CD4-positive, CD25-positive, alpha-beta regulatory T cell (primary cell): ENCODE measurements around the gene ATP5F1E. TPM values are rescaled to one million over a fixed set of nuclear protein-coding genes. Genes with fewer than 3 reads are reported as not detected.

ENCODE experiments used
- ATAC-seq, 2 donors: fragments of 150-1000 bp; cut with Tn5 transposase; one replicate each; pipeline ENCODE4 v1.10.0; 2021; ENCODE audit warnings: low read depth in 2 of 2, moderate number of reproducible peaks in 2 of 2, moderate library complexity in 1 of 2
- DNase-seq, 3 donors: peaks; one replicate each; pipeline versions ENCODE4 v3.0.0 to v3.0.0-alpha.2; 2012 to 2022; ENCODE audit warnings: mixed read lengths in 1 of 3
- H3K27ac ChIP-seq: one replicate; pipeline ENCODE4 v1.7.0; 2013; ENCODE audit warnings: mild to moderate bottlenecking, low read length; ENCODE audit not compliant: insufficient read depth, poor library complexity, severe bottlenecking
- H3K27me3 ChIP-seq: one replicate; pipeline ENCODE4 v1.7.0; 2013; ENCODE audit warnings: low read length; ENCODE audit not compliant: control insufficient read depth, insufficient read depth
- H3K36me3 ChIP-seq: one replicate; pipeline ENCODE4 v1.7.0; 2013; ENCODE audit warnings: mild to moderate bottlenecking, low read length, moderate library complexity; ENCODE audit not compliant: control insufficient read depth, insufficient read depth
- H3K4me1 ChIP-seq: 2 replicates; pipeline ENCODE4 v1.7.0; 2013; ENCODE audit warnings: mild to moderate bottlenecking, low read length; ENCODE audit not compliant: insufficient read depth, control insufficient read depth, poor library complexity, severe bottlenecking
- H3K4me3 ChIP-seq: one replicate; pipeline ENCODE4 v1.7.0; 2013; ENCODE audit warnings: low read depth, mild to moderate bottlenecking, low read length, moderate library complexity
- H3K9me3 ChIP-seq, 2 experiments: 1 replicate in 1 of 2; 2 replicates in 1 of 2; pipeline ENCODE4 v1.7.0; 2013; ENCODE audit warnings: low read length in 2 of 2, mild to moderate bottlenecking in 1 of 2, moderate library complexity in 1 of 2; ENCODE audit not compliant: control insufficient read depth in 2 of 2
- H3K27ac Mint-ChIP-seq, 3 donors: one replicate each; pipeline ENCODE4 v1.8.0; 2020 to 2022; ENCODE audit warnings: mild to moderate bottlenecking in 3 of 3, mixed read lengths in 3 of 3, moderate library complexity in 2 of 3
- H3K27me3 Mint-ChIP-seq: one replicate; pipeline ENCODE4 v1.8.0; 2022; ENCODE audit warnings: mild to moderate bottlenecking, mixed read lengths
- H3K36me3 Mint-ChIP-seq: one replicate; pipeline ENCODE4 v1.8.0; 2020; ENCODE audit warnings: mixed read lengths
- H3K4me1 Mint-ChIP-seq, 4 donors: one replicate each; pipeline ENCODE4 v1.8.0; 2020 to 2022; ENCODE audit warnings: mixed read lengths in 4 of 4, mild to moderate bottlenecking in 1 of 4
- H3K4me3 Mint-ChIP-seq, 4 donors: one replicate each; pipeline ENCODE4 v1.8.0; 2020 to 2022; ENCODE audit warnings: mild to moderate bottlenecking in 4 of 4, mixed read lengths in 4 of 4, moderate library complexity in 3 of 4
- H3K9me3 Mint-ChIP-seq, 7 donors: one replicate each; pipeline ENCODE4 v1.8.0; 2020 to 2022; ENCODE audit warnings: mixed read lengths in 7 of 7, mild to moderate bottlenecking in 3 of 7, moderate library complexity in 2 of 7
- polyA plus RNA-seq, 4 donors: library from polyadenylated mRNA; unstranded; fragments of 300-500 nt; fragmentation: Illumina TruSeq; gene quantifications; one replicate each; pipeline ENCODE4 v1.2.3, GENCODE V29; 2021
- total RNA-seq: library from RNA; stranded (reverse); gene quantifications from one replicate; pipeline ENCODE4 v1.2.3, GENCODE V29; 2022

ATP5F1E gene
- total and polyA plus RNA-seq, 5 donors from 2014 or later: 54.9 to 145 (median 89.2) TPM

DNA sequence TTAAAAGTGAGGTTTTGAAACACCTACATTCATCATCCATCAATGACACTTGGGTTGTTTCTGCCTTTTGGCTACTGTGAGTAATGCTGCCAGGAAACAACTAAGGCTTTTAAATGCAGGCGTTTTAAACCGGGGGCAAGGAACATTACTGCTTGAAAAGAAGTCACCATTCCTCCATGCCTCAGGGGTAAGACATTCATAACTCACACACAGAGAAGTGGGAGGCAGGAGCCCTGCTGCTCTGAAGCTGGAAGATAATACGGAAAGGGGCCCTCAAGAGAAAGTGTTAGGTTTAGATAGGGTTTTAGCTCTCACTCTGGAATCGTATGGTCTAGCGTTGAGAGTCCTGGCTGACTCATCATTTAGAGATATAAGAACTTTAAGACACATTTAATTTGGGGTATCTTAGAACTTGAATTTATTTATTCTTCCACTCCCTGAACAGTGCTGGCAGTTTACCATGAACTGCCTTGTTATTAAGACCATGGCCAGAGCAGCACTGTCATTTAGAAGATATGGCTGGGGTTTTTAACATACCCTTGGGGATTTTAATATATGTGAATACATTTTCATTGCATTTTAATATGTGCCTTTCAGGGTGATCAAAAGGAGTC is 11.1 kb downstream of the ATP5F1E start:
- Histone ChIP-seq H3K4me3 (no peak overlapping the region), H3K36me3 (peaks cover 33% of the 10 kb centered on the region)
- no peak for DNase-seq

DNA sequence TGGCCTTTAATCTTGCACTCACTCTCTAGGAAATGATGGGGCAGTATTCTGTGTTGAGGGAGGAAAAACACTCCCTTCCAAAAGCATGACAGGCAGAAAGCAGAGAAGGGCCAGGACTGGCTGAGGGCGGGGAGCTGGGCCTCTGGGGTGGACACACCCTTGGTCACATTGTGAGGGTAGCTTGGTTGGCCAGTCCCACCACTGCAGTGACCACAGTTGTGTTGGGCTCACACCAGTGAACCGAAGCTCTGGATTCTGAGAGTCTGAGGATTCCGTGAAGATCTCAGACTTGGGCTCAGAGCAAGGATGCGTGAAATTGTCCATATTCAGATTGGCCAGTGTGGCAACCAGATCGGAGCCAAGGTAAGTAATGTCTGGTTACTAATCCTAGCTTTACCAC is 12.9 kb downstream of the ATP5F1E start, which contains the start of gene TUBB1:
TUBB1 (plus strand) TSS at position 213 of the 400 bp plus-strand sequence; CDS start at position 307, 94 bp downstream.
- H3K4me1 ChIP-seq: peaks cover 16% of the 10 kb centered on the region
- Mint-ChIP-seq H3K36me3 (peaks cover 18% of the 10 kb centered on the region), H3K27me3 (no peaks in the 10 kb centered on the region), H3K4me1 (peaks cover 2 to 30% (median 24%) of the 10 kb centered on the region in 4 donors), H3K27ac (peak within 1 kb of the TSS in 1 of 3 donors; percentile 85), H3K4me3 (no peak within 1 kb of the TSS), H3K9me3 (no peaks in the 10 kb centered on the region)
- peaks cover 15% of the 10 kb centered on the region for H3K36me3 ChIP-seq
- no peaks in the 10 kb centered on the region for H3K9me3 ChIP-seq
- DNase-seq: no peak
- ATAC-seq: no peak
- no peak within 1 kb of the TSS for H3K27ac ChIP-seq
- no peak within 1 kb of the TSS for H3K4me3 ChIP-seq
- no peaks in the 10 kb centered on the region for H3K27me3 ChIP-seq

More for the DNA sequence above, 11.1 kb downstream of the ATP5F1E start:
- H3K9me3 Mint-ChIP-seq: no peaks in the 10 kb centered on the region
- peaks cover 2 to 32% (median 25%) of the 10 kb centered on the region in 4 donors for H3K4me1 Mint-ChIP-seq
- H3K27ac Mint-ChIP-seq: no peak overlapping the region
- no peak for ATAC-seq
- Histone ChIP-seq H3K27ac (no peak overlapping the region), H3K9me3 (no peaks in the 10 kb centered on the region), H3K27me3 (no peaks in the 10 kb centered on the region), H3K4me1 (peaks cover 14% of the 10 kb centered on the region)
- H3K27me3 Mint-ChIP-seq: no peaks in the 10 kb centered on the region
- H3K36me3 Mint-ChIP-seq: peaks cover 29% of the 10 kb centered on the region
- H3K4me3 Mint-ChIP-seq: no peak overlapping the region

DNA sequence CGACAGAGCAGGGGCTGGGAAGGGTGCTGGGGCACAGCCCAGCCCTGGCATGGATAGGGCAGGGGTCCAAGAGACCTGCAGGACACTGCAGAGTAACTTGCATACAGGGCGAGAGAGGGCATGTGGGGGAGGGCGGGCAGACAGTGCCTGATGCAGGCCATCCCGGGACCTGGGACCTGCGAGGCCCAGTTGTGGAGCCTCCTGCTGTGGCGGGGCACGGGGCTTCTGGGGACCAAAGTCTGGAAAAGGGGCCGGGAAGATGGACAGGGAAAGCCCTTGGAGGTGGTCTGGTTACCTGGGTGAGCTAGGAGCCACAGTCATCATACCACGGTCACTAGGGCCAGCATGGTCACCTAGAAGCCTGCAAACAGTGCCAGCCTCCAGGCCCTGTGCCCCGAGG is 13.3 kb downstream of the ATP5F1E start:
- H3K4me1 ChIP-seq: peaks cover 20% of the 10 kb centered on the region
- Mint-ChIP-seq H3K4me1 (peaks cover 6 to 34% (median 28%) of the 10 kb centered on the region in 4 donors), H3K36me3 (peaks cover 21% of the 10 kb centered on the region), H3K4me3 (no peak overlapping the region), H3K9me3 (no peaks in the 10 kb centered on the region), H3K27me3 (no peaks in the 10 kb centered on the region), H3K27ac (peak overlapping the region in 1 of 3 donors; percentile 85)
- DNase-seq (no peak), ATAC-seq (no peak)
- H3K9me3 ChIP-seq: no peaks in the 10 kb centered on the region
- H3K27me3 ChIP-seq: no peaks in the 10 kb centered on the region
- peaks cover 11% of the 10 kb centered on the region for H3K36me3 ChIP-seq
- H3K27ac ChIP-seq: no peak overlapping the region
- H3K4me3 ChIP-seq: no peak overlapping the region

DNA sequence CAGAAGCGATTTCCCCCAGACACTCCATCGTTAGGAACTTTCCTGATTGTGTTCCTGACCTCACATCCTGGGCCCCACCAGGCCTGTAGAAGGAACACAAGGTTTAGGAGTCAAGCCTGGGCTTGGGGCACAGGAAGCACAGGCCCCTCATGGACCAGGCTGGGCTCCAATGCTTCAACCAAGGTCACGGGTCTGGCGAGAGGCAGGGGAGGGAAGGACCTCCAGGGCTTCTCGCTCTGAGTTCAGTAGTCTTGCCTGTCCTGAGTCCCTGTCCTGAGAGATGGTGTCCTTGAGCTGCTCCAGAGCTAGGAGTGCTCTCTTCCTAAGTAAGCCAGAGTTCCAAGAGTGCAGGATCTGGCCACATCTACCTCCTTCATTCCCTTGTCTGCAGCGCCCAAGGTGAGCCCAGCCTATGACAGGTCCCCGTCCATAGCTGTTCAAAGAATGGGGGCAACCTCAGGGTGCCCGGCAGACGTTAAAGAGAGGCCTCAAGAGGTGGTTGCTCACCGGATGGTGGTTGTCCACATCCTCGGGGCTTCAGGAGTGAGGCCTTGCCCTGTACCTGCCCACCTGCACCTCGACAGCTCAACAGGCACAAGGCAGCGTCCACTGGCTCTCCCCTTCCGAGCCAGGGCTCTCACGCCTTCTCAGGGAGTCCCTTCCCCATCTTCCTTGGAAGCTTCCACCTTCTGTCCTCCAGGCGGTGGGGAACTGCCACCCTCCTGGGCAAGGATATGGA is 14.5 kb downstream of the ATP5F1E start:
- H3K4me3 Mint-ChIP-seq: peak overlapping the region in 1 of 4 donors; percentile 13
- peak overlapping the region; percentile 20 to 62 (median 59) for H3K27ac Mint-ChIP-seq

DNA sequence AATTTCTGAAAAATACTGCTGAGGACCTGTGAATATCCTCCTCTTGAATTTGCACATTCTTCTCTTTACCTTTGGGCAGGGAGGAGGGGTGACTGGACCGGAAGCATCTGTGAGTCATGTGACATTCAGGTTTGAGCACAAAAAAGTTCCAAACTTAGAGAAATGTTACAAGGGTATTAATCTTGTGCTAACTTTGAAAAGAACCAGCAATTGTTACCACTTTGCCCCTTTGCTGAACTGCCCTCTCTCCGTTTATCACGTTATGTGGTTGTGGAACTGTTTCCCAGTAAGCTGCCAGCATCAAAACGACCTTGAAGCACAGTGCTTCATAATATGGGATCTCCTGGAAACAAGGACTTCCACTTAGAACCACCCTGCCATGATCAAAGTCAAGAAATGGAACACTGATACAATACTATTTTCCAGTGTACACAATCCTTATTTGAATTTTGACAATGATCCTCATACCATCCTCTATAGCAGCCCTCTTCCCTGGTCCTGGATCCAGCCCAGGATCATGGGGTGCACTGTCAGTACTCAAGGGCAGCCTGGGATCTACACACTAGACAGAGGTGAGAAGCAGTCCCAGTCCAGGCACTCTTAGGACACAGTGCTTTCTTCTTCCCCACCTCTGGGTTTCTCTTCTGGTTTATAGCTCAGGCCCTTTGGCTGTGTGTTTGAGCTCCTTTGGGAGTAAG is 15.2 kb downstream of the ATP5F1E start:
- H3K4me3 ChIP-seq: no peak overlapping the region
- DNase-seq (peak in 1 of 3 donors; percentile 50), ATAC-seq (peak; percentile 44 to 50)
- Mint-ChIP-seq H3K27me3 (peaks cover 4% of the 10 kb centered on the region), H3K36me3 (peaks cover 14% of the 10 kb centered on the region), H3K4me3 (peak overlapping the region in 3 of 4 donors; percentile 12 to 36 (median 13)), H3K27ac (peak overlapping the region; percentile 20 to 62 (median 55)), H3K4me1 (peaks cover 11 to 42% (median 33%) of the 10 kb centered on the region in 4 donors), H3K9me3 (no peaks in the 10 kb centered on the region)
- no peaks in the 10 kb centered on the region for H3K36me3 ChIP-seq
- no peaks in the 10 kb centered on the region for H3K9me3 ChIP-seq
- no peaks in the 10 kb centered on the region for H3K27me3 ChIP-seq
- no peak overlapping the region for H3K27ac ChIP-seq
- H3K4me1 ChIP-seq: peaks cover 24% of the 10 kb centered on the region

More for the DNA sequence above, 14.5 kb downstream of the ATP5F1E start:
- Histone ChIP-seq H3K9me3 (no peaks in the 10 kb centered on the region), H3K36me3 (no peaks in the 10 kb centered on the region), H3K27ac (no peak overlapping the region), H3K27me3 (no peaks in the 10 kb centered on the region), H3K4me1 (peaks cover 24% of the 10 kb centered on the region), H3K4me3 (no peak overlapping the region)
- Mint-ChIP-seq H3K9me3 (no peaks in the 10 kb centered on the region), H3K27me3 (no peaks in the 10 kb centered on the region), H3K4me1 (peaks cover 8 to 42% (median 33%) of the 10 kb centered on the region in 4 donors), H3K36me3 (peaks cover 18% of the 10 kb centered on the region)
- no peak for ATAC-seq
- no peak for DNase-seq

- DNase-seq: no peak
- Histone ChIP-seq H3K4me3 (no peak overlapping the region), H3K36me3 (no peaks in the 10 kb centered on the region), H3K9me3 (no peaks in the 10 kb centered on the region), H3K27ac (no peak overlapping the region), H3K27me3 (no peaks in the 10 kb centered on the region), H3K4me1 (peaks cover 24% of the 10 kb centered on the region)
- H3K9me3 Mint-ChIP-seq: no peaks in the 10 kb centered on the region
- peak overlapping the region; percentile 60 to 73 (median 62) for H3K27ac Mint-ChIP-seq
- peaks cover 11 to 49% (median 40%) of the 10 kb centered on the region in 4 donors for H3K4me1 Mint-ChIP-seq
- no peak for ATAC-seq
- H3K36me3 Mint-ChIP-seq: peaks cover 10% of the 10 kb centered on the region
- peaks cover 4% of the 10 kb centered on the region for H3K27me3 Mint-ChIP-seq
- peak overlapping the region in 2 of 4 donors; percentile 17 to 55 for H3K4me3 Mint-ChIP-seq
These were observed 16.1 kb downstream of the ATP5F1E start for GRCh38 chr20:59015812-59016711.

- DNase-seq (no peak), ATAC-seq (no peak)
- no peaks in the 10 kb centered on the region for H3K36me3 ChIP-seq
- H3K27me3 Mint-ChIP-seq: peaks cover 4% of the 10 kb centered on the region
- no peaks in the 10 kb centered on the region for H3K27me3 ChIP-seq
- H3K9me3 Mint-ChIP-seq: no peaks in the 10 kb centered on the region
- H3K4me3 Mint-ChIP-seq: no peak overlapping the region
- peaks cover 11 to 50% (median 38%) of the 10 kb centered on the region in 4 donors for H3K4me1 Mint-ChIP-seq
- no peak overlapping the region for H3K4me3 ChIP-seq
- no peak overlapping the region for H3K27ac ChIP-seq
- H3K27ac Mint-ChIP-seq: no peak overlapping the region
- peaks cover 24% of the 10 kb centered on the region for H3K4me1 ChIP-seq
- H3K9me3 ChIP-seq: no peaks in the 10 kb centered on the region
- H3K36me3 Mint-ChIP-seq: peaks cover 5% of the 10 kb centered on the region
These were observed 16.7 kb downstream of the ATP5F1E start for GRCh38 chr20:59015411-59015810.
